ENCODE data around the gene PDE6G.
"Not testable (repeated sequence)": the region's sequence is repeated elsewhere in the genome, so short reads cannot be mapped to it uniquely, and the experiment has no call there.

PDE6G gene

DNA sequence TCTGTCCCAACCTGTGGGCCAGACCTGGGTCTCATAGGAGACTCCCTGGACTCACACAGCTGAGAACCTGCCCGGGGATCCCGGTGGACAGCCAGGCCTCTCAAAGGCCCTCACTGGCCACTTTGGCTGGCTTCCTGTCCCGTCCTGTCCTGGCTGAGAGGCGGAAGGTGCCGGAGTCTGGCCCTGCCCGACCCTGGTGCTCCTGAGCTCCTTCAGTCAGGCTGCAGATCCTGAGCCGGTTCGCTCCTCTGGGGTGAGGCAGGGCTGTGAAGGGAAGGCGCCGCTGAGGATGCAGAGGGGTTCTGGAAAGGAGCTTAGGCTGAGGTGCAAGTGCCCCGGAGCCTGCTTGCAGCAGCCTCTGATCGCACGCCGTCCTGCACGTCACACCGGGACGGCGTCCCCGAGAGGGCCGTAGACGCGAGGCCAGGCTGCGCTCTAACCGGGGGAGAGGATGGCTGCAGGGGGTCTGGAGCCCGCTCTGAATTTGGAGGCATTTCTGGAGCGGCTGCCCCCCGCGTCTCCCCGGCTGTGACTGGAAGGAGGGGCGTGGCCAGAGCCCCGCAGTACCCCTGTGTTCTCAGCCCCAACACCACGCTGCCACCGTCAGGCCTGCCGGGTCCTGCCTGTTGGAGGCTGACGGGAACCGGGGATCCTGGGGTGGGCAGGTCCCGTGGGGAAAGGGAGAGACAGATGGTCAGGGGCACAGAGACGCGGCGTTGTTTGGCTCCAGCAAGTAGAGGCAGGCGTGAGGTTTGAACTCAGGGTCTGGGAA, 31.6 kb upstream of the PDE6G start:
- no peak for DNase-seq (ENCODE audit: low read depth, low spot score)

DNA sequence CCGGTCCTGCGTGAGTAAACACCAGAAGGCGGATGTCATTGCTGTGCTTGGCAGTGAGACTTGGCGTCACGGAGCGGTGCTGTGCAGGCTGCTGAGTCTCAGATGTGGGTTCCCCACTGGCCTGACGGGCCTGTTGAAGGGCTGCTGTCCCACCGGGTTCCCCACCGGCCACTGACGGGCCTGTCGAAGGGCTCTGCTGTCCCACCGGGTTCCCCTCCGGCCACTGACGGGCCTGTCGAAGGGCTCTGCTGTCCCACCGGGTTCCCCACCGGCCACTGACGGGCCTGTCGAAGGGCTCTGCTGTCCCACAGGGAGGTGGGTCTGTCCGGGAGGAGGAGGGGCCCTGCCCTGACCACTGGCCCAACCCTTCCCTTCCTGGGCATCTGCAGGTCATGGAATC, 30.3 kb upstream of the PDE6G start:
- DNase-seq (ENCODE audit: low read depth, low spot score): no peak

DNA sequence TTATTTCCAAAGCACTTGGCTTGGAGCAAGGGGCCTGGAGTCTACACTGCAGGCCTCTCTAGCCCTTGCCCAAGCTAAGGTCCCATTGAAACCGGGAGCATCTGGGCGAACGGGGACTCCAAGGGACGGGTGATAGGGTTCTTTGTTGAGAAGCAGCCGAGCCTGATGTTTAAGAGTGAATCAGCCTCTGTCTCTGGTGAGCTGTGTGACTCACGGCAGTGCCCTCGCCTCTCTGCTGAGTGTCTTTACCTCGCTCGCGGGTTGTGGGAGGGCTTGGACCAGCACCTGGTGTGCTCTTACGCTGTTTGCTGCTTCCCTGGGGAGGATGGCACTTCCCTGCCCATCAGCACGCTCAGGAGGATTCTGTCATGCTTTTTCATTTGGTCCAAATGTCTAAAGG, 28.8 kb upstream of the PDE6G start:
- DNase-seq (ENCODE audit: low read depth, low spot score): no peak

DNA sequence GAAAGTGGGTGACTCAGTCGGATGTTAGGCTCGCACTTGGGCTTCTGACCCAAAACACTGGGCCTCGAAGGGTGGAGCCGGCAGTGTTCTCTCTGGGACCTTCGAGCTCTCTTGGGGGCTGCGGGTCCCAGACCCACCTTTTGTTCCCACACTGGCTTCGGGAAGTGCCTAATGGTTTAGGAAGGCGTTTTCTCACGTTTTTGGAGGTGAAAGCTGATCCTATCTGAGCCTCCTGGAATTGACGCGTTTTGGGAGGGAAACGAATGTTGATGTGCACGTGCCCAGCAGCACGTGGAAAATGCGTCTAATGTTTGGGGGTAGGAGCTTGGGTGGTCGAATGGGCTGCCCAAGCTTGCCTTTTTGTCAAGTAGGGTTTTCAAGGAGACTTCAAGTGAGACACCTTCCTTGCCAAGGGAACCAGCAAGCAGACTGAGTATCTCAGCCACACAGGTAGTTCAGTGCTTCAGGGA, 28.1 kb upstream of the PDE6G start:
- no peak for DNase-seq (ENCODE audit: low read depth, low spot score)

DNA sequence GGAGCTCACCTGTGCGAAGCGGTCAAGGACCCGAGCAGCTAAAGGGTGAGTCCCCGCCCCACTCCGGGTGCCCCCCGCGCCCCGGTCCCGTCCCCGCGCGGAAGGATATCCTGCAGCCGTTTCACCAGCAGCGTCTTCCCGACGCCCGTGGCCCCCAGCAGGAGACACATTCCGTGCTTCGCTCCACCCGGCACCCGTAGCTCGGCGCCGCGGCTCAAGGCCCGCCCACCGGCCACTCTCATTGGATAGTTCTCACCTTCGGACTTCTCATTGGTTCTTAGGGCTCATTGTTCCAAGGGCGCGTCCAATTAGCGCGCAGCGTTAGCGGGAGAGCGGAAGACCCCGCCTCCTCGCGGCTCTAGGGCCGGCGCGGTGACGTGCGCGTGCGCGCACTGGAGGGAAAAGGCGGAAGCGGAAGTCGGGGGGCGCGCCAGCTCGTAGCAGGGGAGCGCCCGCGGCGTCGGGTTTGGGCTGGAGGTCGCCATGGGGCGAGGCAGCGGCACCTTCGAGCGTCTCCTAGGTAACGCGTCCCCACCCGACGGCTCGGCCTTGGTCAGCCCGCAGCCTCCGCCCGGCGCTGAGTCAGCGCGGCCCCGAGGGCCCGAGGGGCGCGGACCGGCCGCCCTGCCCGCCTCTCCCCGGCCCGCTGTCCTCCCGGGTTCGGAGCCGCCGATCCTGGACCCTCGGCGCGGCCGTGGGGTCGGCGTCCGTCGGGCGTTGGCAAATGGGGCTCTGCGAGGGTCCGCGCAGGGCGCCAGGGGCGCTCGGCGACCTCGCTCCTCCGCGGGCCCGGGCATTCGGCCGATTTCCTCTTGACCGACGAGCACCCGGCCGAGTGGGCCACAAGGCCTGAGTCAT, 27.5 kb upstream of the PDE6G start, which contains the start of the genes ARL16 and HGS:
ARL16 (minus strand) TSS at position 214 of the 858 bp plus-strand sequence; CDS start at position 170, 44 bp downstream.
HGS (plus strand) TSS at position 428 of the 858 bp plus-strand sequence; CDS start at position 484, 56 bp downstream.
- DNase-seq (ENCODE audit: low read depth, low spot score): peak; percentile 99

DNA sequence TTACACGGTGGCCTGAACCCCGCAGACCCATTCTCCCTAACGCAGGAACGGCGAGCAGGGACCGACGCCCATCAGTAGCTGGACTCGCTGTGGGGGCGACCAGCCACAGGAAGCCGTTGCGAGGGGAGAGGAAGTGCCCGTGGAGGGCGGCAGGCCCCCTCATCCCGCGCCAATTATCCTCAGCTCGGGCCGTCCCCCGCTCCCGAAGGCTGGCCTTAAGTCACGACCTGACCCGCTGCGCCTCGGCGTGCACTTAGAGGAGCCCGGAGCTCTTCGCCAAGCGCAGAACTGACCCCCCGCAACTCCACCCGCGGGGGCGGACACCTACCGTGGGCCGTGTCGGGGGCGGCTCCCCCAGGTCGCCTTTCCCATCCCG, 26.9 kb upstream of the PDE6G start:
- no peak for DNase-seq (ENCODE audit: low read depth, low spot score)

DNA sequence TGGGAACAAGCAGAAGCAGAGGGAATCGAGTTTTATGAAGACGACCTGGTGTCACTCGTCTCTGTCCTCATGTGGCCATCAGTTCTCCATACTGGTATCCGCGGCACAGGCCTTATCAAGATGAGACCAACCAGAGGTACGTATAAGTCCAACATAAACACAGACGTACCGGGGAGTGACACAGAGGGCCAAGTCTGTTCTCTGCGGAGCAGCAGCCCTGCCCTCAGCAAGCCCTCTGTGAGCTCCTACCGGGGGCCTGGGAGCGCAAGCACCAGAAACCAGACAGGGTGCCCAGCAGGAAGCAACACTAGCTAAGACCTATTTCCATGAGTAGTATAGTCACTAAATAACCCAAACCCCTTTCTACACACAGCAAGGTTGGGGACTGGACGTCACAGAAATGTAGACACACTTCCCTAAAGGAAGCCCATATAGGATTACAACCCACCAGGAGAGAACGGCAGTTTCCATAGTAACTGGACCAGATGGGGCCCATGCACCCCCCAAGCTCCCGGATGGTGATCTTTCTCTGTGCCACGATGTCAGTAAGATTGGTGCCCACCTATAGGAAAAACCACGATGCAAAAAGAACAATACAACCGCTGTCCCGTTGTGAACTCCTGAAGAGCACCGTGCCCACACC, 26.3 kb upstream of the PDE6G start:
- DNase-seq (ENCODE audit: low read depth, low spot score): no peak

DNA sequence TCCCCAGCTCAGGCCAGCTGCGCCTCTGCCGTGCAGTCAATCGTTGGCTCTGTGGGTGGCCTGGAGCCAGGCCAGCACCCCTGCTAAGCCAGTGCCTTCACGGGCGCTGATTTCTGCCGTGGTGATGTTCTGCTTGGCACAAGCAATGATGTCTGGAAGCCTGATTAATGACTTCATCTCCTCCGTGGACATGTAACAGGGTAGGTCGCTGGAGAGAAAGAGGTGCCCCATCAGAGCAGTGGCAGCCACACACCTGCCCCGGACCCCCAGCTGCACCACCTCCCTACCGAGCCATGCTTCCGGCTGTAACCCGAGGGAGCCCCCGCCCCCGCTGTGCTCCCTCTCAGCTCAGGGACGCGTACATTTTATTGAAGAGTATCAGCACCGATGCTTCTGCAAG, 25.3 kb upstream of the PDE6G start:
- DNase-seq (ENCODE audit: low read depth, low spot score): peak; percentile 91

DNA sequence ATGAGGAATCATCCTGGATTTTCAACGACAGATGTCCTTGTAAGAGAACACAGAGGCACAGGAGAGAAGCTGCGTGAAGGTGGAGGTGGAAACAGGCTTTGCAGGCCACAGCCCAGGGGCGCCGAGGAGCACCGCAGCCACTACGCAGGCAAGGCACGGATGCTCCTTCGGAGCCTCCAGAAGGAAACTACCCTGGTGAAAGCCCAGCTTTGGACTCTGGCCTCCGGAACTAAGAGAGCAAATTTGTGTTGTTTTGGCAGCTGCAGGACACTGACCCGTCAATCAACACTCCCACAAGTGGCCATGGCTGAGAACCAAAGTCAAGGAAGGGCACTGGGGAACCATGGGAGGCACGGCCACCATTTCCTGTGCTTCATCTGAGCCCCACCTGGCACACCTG, 23.8 kb upstream of the PDE6G start:
- DNase-seq (ENCODE audit: low read depth, low spot score): no peak

DNA sequence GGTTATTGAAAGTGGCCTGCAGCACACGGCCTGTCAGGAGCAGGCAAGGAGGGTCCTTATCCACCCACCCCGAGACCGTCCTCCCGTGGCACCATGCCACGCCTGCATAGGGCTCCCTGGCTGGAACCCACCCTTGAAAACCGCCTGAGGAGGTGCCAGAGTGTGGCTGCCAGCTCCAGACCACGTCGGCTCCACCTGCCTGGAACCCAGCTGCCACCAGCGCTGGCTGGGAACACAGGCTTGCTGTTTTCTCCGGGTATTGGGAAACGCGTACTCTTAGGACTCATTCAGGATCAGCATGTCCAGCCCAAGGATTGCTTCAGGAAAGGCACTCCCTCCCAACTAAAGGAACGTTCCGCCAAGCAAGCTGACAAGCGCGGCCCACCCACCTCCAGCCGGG, 20.6 kb upstream of the PDE6G start:
- DNase-seq (ENCODE audit: low read depth, low spot score): no peak

DNA sequence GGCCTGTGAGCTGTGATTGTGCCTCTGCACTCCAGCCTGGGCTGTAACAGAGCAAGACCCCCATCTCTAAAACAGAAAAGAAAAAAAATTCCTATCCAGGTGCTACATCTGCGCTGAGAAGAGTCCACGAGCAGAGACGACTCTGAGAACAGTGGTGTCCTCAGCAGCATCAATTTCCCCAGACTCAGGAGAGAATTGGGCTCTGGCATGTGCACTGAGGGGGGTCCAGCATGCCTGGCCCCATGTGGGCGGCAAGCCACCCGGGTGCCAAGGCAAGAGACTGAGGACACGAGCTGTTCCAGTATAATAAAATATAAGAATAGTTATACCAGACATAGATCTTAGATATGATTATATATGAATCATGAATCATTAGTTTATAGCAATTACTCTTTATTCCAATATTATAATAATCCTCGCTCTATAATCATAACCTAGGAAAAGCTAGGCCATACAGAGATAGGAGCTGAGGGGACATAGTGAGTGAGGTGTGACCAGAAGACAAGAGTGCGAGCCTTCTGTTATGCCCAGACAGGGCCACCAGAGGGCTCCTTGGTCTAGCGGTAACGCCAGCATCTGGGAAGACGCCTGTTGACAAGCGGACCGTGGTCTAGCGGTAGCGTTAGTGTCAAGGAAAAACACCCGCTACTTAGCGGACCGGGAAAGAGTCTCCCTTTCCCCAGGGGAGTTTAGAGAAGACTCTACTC, 19.3 kb upstream of the PDE6G start:
- not testable (repeated sequence) for DNase-seq (ENCODE audit: low read depth, low spot score)

DNA sequence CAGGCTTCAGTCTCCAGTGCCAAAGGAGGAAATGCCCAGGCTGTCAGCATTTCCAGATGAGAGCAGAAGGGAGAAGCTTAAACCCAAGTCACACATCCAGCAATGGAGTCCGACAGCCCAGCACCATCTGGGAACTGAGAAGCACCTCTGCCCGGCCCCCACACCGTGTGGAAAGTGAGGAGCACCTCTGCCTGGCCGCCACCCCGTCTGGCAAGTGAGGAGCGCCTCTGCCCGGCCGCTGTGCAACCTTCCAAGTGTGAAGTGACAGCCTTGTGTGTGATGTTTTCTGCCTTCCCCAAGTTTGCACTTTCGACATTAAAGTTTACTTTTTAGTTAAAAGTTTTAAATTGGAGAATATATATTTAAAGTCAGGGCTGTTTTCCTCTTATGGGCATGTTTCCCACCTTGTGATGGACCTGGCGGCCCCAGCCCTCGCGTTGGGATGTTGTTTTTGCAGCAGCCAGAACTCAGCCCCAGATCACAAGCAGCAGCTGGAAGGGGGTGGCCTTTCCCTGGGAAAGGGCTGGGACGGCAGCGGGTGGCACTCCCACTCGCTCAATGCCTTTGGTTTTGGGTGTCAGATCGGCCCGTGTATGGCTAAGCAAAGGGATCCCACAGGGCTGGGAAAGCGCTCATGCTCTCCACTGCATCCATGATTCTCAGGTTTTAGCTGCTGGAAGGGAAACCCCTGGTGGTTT, 17.4 kb upstream of the PDE6G start:
- DNase-seq (ENCODE audit: low read depth, low spot score): no peak

DNA sequence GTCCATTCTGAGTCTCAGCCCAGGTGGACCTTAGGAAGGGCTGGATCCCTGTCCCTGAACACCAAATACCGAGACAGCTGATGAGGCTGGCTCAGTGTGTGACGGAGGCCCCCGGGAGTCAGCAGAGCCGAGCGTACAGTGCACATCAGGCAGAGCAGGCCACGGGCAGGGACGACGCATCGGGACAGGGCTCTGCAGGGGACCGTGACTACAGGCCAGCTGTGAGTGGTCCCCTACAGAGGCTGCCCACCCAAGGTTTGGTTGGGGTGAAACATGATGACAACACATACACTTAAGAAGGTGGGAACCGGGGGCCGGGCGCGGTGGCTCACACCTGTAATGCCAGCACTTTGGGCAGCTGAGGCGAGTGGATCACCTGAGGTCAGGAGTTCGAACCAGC, 16.6 kb upstream of the PDE6G start:
- no peak for DNase-seq (ENCODE audit: low read depth, low spot score)

DNA sequence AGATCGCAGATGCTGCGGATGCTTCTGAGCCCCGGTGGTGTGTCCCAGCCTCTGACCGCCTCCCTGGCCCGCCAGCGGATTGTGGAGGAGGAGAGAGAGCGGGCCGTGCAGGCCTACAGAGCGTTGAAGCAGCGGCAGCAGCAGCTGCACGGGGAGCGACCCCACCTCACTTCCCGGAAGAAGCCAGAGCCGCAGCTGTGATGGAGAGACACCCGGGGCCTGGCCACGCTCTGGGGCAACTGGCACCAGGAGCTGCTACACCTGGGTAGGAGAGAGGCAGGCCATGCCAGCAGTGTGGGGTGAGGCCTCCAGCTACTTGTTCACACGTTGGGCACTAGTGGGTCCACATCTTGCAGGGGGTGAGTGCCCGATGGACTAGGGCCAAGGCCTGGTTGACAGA, 16.2 kb upstream of the PDE6G start:
- DNase-seq (ENCODE audit: low read depth, low spot score): no peak

DNA sequence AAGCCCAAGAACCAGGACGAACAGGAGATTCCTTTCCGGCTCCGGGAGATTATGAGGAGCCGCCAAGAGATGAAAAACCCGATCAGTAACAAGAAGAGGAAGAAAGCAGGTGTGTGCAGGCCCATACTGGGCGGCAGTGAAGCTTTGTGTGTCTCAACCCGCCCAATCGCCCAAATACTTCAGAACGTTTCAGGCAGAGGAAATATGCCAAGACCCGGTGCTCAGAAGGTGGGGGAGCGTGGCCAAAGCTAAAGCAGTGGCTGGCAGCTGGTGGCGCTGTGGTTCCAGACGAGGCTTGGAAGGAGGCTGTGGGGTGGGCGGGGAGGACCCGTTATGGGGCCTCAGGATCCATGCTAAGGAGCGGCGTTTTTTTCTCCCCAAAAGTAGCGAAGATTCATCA, 11.4 kb upstream of the PDE6G start:
- no peak for DNase-seq (ENCODE audit: low read depth, low spot score)

DNA sequence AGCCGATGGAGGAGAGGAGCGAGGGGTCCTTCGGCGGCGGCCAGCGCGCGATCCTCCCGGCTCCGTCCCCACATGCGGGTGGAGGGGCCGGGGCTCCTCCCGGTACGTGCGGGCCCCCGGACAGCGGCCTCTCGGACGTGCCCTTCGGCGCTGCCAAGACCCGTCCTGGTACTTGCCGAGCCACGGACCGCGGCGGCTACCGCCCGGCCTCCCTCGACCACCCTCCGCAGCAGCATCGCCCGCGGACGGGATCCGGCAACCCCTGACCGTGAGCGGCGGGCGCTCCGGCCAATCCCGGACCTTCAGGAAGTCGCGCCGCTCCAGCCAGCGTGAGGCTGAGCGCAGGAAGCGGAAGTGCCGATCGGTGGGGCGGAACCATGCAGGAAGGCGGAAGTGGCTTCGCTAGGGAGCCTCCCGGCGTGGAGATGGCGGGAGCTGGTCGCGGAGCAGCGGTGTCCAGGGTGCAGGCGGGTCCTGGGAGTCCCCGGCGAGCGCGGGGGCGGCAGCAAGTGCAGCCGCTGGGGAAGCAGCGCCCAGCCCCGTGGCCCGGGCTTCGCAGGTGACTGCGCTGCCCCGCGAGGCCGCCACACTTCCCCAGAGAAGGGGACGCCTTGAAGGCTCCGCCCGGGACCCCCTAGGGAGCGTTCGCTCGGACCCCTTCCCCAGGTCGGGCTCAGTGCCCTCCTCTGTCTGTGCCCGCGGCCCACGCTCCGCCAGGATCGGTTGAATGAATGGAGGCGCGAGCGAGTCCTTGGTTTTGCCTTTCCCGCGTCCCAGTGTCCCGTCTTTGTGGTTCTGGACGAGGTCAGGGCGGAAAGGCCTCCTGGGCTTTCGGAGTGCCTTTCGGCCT, 10.2 kb upstream of the PDE6G start, which contains the start of the genes CCDC137 and OXLD1:
CCDC137 (plus strand) TSS at position 396 of the 850 bp plus-strand sequence; CDS start at position 426, 30 bp downstream.
OXLD1 (minus strand) TSS at position 264 of the 850 bp plus-strand sequence; CDS start at position 236, 28 bp downstream.
- peak; percentile 86 for DNase-seq (ENCODE audit: low read depth, low spot score)

DNA sequence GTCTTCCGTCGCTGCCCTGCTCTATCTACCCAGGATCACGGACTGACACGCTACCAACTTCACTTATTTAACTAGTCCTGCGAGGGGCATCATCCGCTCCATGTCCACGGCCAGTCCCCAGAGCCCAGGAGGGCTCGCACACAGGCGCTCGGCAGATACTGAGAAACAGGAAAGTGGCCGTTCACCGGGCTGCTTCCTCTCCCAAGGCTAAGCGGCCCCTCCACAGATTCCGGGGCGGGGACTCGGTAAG, 9.7 kb upstream of the PDE6G start:
- DNase-seq (ENCODE audit: low read depth, low spot score): no peak

DNA sequence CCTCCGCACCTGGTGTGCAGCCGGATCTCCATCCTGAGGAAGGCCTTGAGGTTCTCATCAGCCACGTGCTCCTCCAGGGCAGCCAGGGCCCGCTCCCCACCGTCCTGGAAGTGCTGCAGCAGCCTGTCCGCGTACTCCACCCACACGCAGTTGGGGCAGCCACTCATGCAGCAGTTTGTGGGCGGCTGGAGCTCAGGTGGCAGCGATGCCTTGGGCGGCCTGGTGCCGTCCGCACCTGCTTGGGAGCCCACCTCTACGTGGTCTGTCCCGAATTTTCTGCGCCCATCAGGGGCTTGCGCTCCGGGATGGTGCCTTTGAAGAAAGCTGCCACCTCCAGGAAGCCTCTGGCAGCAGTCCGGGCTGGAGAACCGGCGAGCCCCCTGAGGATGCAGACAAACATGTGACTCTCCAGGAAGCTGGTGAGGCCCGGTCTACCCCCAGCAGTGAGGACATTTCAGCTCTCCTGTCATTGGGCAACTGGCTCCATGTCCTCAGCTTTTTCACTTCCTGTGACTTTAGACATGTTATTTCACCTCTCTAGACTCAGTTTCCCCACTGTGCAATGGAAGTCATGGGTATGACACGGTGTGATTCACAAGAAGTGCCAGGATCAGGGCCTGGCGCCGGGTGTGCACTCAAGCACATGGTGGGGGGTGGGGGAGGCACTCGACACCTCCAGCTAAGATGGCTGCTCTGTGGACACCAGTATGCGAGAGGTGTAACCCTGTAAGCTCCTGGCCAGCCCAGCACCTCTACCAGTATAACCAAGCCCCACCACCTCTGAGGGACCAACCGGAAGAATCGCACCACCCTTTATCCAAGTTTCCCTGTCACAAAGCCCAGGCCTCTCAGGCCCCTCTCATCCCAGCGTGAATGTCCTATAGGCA, 9.1 kb upstream of the PDE6G start:
- DNase-seq (ENCODE audit: low read depth, low spot score): no peak

DNA sequence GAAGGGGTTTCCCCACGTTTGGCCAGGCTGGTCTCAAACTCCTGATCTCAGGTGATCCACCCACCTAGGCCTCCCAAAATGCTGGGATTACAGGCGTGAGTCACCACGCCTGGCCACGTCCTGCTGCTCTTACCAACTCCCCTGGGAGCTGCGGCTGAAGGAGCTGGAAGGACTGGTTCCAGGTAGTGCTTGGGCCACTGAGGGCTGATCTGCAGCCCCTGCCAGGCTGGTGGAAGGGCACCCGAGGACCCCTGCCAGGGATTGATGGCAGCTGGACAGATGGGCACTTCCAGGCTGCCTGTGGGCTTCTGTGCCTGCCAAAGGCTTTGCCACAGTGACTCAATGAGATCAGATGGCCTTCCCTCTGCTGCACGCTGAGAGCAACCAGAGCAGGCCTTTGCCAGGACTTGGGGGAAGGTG, 7.7 kb upstream of the PDE6G start:
- no peak for DNase-seq (ENCODE audit: low read depth, low spot score)
